Tibial nerve (tissue), 4 donors: ENCODE data around the gene BRIP1. TPM values are rescaled to one million over a fixed set of nuclear protein-coding genes. Genes with fewer than 3 reads are reported as not detected.

Source experiments
- DNase-seq, 2 donors: peaks; one replicate each; pipeline ENCODE4 v3.0.0-alpha.2; 2019; ENCODE audit warnings: low spot score in 2 of 2
- H3K27ac ChIP-seq, 4 donors: fragments of 200-600 bp; sonication (generic) in 3 of 4; one replicate each; pipeline ENCODE4 v1.5.1; 2017 to 2019; ENCODE audit warnings: mild to moderate bottlenecking in 1 of 4
- H3K27me3 ChIP-seq, 2 donors: fragments of 200-600 bp; sonication (generic) in 1 of 2; one replicate each; pipeline versions ENCODE4 v1.5.1 to v1.6.0; 2017 to 2019
- H3K36me3 ChIP-seq, 3 donors: fragments of 200-600 bp; sonication (generic); one replicate each; pipeline ENCODE4 v1.5.1; 2018 to 2019
- H3K4me1 ChIP-seq, 4 donors: fragments of 200-600 bp; sonication (generic) in 3 of 4; one replicate each; pipeline ENCODE4 v1.5.1; 2017 to 2019
- H3K4me3 ChIP-seq, 4 donors: fragments of 200-600 bp; sonication (generic) in 3 of 4; one replicate each; pipeline ENCODE4 v1.5.1; 2017 to 2019; ENCODE audit warnings: mild to moderate bottlenecking in 1 of 4, moderate library complexity in 1 of 4
- H3K9me3 ChIP-seq, 4 donors: fragments of 200-600 bp; sonication (generic) in 3 of 4; one replicate each; pipeline ENCODE4 v1.5.1; 2017 to 2019
- CTCF ChIP-seq, 5 experiments: fragments of 200-600 bp in 3 of 5; fragments of 450-650 bp in 2 of 5; sonication (generic) in 3 of 5; IDR thresholded peaks; one replicate each; pipeline ENCODE4 v1.5.1; 2016 to 2019; ENCODE audit warnings: antibody characterized with exemption in 5 of 5, mild to moderate bottlenecking in 3 of 5, moderate library complexity in 2 of 5
- EP300 ChIP-seq, 2 donors: sonication (generic); formaldehyde crosslinking; IDR thresholded peaks; one replicate each; pipeline ENCODE4 v1.6.1; 2017; ENCODE audit warnings: antibody characterized with exemption in 2 of 2, mild to moderate bottlenecking in 1 of 2
- POLR2A ChIP-seq, 2 donors: fragments of 450-650 bp; IDR thresholded peaks; one replicate each; pipeline ENCODE4 v1.6.1; 2017; ENCODE audit warnings: antibody characterized with exemption in 2 of 2, mild to moderate bottlenecking in 2 of 2, moderate library complexity in 2 of 2
- WGBS, 2 donors: methylation state at CpG; one replicate each; pipeline ENCODE4 v1.1.5; 2018; 5-methylcytosine and 5-hydroxymethylcytosine counted together
- total RNA-seq, 4 donors: library from RNA; depleted of rRNA; stranded (reverse); fragments of >200 nt; gene quantifications; one replicate each; pipeline ENCODE4 v1.1.0, GENCODE V29; 2016

Gene BRIP1
- total RNA-seq, 4 donors from 2014 or later: 0.42 to 3.9 (median 0.89) TPM

GRCh38 chr17:61761827-61762226 is 101.5 kb downstream of the BRIP1 start:
- H3K27me3 ChIP-seq: no peaks in the 10 kb centered on the region
- H3K9me3 ChIP-seq: peaks cover 0 to 18% (median 2%) of the 10 kb centered on the region in 4 donors
- 97 to 98% methylated on average over 2 of the region's 2 CpGs for WGBS, 2 donors
- no peak overlapping the region for H3K27ac ChIP-seq
- no peaks in the 10 kb centered on the region for H3K36me3 ChIP-seq
- no peak for DNase-seq
- no peak overlapping the region for H3K4me3 ChIP-seq
- TF ChIP-seq CTCF (IDR thresholded peaks at IDR 0.05) (no peak), POLR2A (IDR thresholded peaks at IDR 0.05) (no peak), EP300 (IDR thresholded peaks at IDR 0.05) (no peak)
- no peaks in the 10 kb centered on the region for H3K4me1 ChIP-seq

DNA sequence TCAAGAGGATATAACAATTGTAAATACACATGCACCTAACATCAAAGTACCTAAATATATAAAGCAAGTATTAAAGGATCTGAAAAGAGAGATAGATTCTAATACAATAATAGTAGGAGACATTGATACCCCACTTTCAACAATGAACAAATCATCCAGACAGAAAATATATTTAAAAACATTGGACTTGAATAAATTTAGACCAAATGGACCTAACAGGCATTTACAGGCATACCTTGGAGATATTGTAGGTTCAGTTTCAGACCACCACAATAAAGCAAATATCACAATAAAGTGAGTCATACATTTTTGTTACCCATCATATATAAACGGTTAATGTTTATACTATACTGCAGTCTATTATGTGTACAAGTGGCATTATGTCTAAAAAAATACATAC is 104.0 kb downstream of the BRIP1 start:
- Histone ChIP-seq H3K9me3 (peaks cover 0 to 18% (median 2%) of the 10 kb centered on the region in 4 donors), H3K4me3 (no peak overlapping the region), H3K27me3 (no peaks in the 10 kb centered on the region)

DNA sequence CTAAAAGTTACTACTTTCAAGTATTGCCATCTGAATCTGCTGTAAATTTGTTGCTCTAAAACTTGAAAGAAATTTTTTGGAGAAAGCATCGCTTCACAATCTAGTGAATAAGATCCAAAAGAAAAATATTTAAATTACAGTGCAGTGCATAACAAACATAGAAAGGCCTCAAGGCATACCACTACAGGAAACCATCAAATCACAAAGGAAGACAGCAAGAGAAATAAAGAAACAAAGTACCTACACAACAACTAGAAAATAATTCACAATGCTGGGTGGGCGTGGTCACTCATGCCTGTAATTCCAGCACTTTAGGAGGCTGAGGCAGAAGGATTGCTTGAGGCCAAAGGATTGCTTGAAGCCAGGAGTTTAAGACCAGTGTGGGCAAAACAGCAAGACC is 104.9 kb downstream of the BRIP1 start:
- Histone ChIP-seq H3K4me1 (no peaks in the 10 kb centered on the region), H3K4me3 (no peak overlapping the region), H3K27me3 (no peaks in the 10 kb centered on the region), H3K36me3 (no peaks in the 10 kb centered on the region), H3K9me3 (peaks cover 0 to 18% (median 2%) of the 10 kb centered on the region in 4 donors), H3K27ac (no peak overlapping the region)
- WGBS, 2 donors: 95 to 100% methylated on average over 2 of the region's 2 CpGs
- TF ChIP-seq EP300 (IDR thresholded peaks at IDR 0.05) (no peak), POLR2A (IDR thresholded peaks at IDR 0.05) (no peak), CTCF (IDR thresholded peaks at IDR 0.05) (no peak)
- DNase-seq: no peak

More for the DNA sequence above, 104.0 kb downstream of the BRIP1 start:
- no peaks in the 10 kb centered on the region for H3K4me1 ChIP-seq
- TF ChIP-seq EP300 (IDR thresholded peaks at IDR 0.05): no peak
- no peak for TF ChIP-seq CTCF (IDR thresholded peaks at IDR 0.05)
- TF ChIP-seq POLR2A (IDR thresholded peaks at IDR 0.05): no peak
- DNase-seq: no peak
- no peak overlapping the region for H3K27ac ChIP-seq
- WGBS, 2 donors: 90 to 96% methylated on average over 1 of the region's 1 CpG
- H3K36me3 ChIP-seq: no peaks in the 10 kb centered on the region

- no peaks in the 10 kb centered on the region for H3K36me3 ChIP-seq
- no peak for DNase-seq
- H3K27me3 ChIP-seq: no peaks in the 10 kb centered on the region
- H3K4me1 ChIP-seq: no peaks in the 10 kb centered on the region
- H3K27ac ChIP-seq: no peak overlapping the region
- no peak overlapping the region for H3K4me3 ChIP-seq
- H3K9me3 ChIP-seq: peaks cover 0 to 18% (median 2%) of the 10 kb centered on the region in 4 donors
- TF ChIP-seq POLR2A (IDR thresholded peaks at IDR 0.05) (no peak), CTCF (IDR thresholded peaks at IDR 0.05) (no peak), EP300 (IDR thresholded peaks at IDR 0.05) (no peak)
These were observed 106.2 kb downstream of the BRIP1 start for GRCh38 chr17:61757168-61757567.

- Histone ChIP-seq H3K9me3 (peaks cover 0 to 12% (median 2%) of the 10 kb centered on the region in 4 donors), H3K27ac (no peak overlapping the region), H3K4me3 (no peak overlapping the region), H3K27me3 (no peaks in the 10 kb centered on the region), H3K36me3 (no peaks in the 10 kb centered on the region), H3K4me1 (no peaks in the 10 kb centered on the region)
- 79 to 90% methylated on average over 1 of the region's 1 CpG for WGBS, 2 donors
- DNase-seq: no peak
- TF ChIP-seq EP300 (IDR thresholded peaks at IDR 0.05): no peak
- no peak for TF ChIP-seq POLR2A (IDR thresholded peaks at IDR 0.05)
- TF ChIP-seq CTCF (IDR thresholded peaks at IDR 0.05): no peak
These were observed 106.8 kb downstream of the BRIP1 start for GRCh38 chr17:61756561-61756960.
